ENCODE data around the gene STS. TPM values are rescaled to one million over a fixed set of nuclear protein-coding genes. Genes with fewer than 3 reads are reported as not detected.

STS gene
- total and polyA plus RNA-seq, 2 experiments from 2014 or later = 0.44 to 1.7 TPM

DNA sequence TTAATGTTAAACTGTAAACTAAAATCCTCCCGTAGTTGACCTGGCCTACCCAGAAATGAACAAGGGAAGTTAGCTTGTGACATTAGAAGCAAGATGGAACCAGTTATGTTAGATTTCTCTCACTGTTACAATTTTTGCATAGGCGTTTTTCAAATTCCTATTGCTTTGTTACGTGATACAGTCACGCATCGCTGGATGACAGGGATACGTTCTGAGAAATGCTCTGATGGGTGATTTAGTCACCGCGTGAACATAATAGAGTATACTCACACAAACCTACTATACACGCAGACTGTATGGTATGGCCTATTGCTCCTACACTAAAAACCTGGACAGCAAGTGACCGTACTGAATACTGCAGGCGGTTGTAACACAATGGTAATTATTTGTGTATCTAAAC lies 47.1 kb downstream of the STS start (continued):
- TF ChIP-seq, protein P1, sequence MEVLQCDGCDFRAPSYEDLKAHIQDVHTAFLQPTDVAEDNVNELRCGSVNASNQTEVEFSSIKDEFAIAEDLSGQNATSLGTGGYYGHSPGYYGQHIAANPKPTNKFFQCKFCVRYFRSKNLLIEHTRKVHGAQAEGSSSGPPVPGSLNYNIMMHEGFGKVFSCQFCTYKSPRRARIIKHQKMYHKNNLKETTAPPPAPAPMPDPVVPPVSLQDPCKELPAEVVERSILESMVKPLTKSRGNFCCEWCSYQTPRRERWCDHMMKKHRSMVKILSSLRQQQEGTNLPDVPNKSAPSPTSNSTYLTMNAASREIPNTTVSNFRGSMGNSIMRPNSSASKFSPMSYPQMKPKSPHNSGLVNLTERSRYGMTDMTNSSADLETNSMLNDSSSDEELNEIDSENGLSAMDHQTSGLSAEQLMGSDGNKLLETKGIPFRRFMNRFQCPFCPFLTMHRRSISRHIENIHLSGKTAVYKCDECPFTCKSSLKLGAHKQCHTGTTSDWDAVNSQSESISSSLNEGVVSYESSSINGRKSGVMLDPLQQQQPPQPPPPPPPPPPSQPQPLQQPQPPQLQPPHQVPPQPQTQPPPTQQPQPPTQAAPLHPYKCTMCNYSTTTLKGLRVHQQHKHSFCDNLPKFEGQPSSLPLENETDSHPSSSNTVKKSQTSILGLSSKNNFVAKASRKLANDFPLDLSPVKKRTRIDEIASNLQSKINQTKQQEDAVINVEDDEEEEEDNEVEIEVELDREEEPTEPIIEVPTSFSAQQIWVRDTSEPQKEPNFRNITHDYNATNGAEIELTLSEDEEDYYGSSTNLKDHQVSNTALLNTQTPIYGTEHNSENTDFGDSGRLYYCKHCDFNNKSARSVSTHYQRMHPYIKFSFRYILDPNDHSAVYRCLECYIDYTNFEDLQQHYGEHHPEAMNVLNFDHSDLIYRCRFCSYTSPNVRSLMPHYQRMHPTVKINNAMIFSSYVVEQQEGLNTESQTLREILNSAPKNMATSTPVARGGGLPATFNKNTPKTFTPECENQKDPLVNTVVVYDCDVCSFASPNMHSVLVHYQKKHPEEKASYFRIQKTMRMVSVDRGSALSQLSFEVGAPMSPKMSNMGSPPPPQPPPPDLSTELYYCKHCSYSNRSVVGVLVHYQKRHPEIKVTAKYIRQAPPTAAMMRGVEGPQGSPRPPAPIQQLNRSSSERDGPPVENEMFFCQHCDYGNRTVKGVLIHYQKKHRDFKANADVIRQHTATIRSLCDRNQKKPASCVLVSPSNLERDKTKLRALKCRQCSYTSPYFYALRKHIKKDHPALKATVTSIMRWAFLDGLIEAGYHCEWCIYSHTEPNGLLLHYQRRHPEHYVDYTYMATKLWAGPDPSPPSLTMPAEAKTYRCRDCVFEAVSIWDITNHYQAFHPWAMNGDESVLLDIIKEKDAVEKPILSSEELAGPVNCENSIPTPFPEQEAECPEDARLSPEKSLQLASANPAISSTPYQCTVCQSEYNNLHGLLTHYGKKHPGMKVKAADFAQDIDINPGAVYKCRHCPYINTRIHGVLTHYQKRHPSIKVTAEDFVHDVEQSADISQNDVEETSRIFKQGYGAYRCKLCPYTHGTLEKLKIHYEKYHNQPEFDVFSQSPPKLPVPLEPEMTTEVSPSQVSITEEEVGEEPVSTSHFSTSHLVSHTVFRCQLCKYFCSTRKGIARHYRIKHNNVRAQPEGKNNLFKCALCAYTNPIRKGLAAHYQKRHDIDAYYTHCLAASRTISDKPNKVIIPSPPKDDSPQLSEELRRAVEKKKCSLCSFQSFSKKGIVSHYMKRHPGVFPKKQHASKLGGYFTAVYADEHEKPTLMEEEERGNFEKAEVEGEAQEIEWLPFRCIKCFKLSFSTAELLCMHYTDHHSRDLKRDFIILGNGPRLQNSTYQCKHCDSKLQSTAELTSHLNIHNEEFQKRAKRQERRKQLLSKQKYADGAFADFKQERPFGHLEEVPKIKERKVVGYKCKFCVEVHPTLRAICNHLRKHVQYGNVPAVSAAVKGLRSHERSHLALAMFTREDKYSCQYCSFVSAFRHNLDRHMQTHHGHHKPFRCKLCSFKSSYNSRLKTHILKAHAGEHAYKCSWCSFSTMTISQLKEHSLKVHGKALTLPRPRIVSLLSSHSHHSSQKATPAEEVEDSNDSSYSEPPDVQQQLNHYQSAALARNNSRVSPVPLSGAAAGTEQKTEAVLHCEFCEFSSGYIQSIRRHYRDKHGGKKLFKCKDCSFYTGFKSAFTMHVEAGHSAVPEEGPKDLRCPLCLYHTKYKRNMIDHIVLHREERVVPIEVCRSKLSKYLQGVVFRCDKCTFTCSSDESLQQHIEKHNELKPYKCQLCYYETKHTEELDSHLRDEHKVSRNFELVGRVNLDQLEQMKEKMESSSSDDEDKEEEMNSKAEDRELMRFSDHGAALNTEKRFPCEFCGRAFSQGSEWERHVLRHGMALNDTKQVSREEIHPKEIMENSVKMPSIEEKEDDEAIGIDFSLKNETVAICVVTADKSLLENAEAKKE (CRISPR knock-in tag; IDR thresholded peaks at IDR 0.05) = no peak
- TF ChIP-seq CREB1 (CRISPR knock-in tag; IDR thresholded peaks at IDR 0.05; ENCODE audit: low read depth) = no peak

Small RNAs within 50 kb of the gene (microRNA-seq; reads per million reads assigned to microRNA genes)
- not detected for gene MIR4767

Small RNAs within 50 kb of the gene (small RNA-seq; reads per million reads assigned to genes)
- not detected for gene MIR4767 (ENCODE audit: low replicate concordance)

Other genes starting within 250 kb of the STS start
- 21.9 and 22.4 TPM in 2 replicates for gene PUDP, start 441 bp downstream of the STS start, total RNA-seq (2014; rRNA removed; shearing (Covaris generic))
- gene PUDP, start 441 bp downstream of the STS start, polyA plus RNA-seq (2016; fragmentation: Nextera tagmentation; extraction: Ambion mirVana) = 16.1 and 17.2 TPM in 2 replicates

Data from GM23338 (cell line).